ENCODE measurements around the gene OR4C3.
"Not testable (repeated sequence)": the region's sequence is repeated elsewhere in the genome, so short reads cannot be mapped to it uniquely, and the experiment has no call there.

DNA sequence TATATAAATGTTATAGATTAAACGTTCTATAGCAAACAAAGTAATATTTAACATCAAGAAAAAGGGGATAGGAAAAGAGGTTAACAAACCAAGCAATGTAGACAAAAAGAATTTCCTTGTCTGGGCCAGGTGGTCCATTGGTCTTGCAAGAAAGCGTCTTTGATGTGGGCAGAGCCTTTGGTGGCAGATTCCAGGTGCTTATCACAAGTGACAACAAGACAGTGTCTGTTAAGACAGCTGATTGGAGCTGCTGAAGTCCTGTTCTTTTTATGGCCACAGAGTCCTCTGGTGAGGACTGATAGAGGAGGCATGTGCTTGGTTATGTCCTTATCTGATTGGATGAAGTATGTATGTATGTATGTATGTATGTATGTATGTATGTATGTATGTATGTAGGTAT, 36.6 kb downstream of the OR4C3 start:
- TF ChIP-seq, protein P1, sequence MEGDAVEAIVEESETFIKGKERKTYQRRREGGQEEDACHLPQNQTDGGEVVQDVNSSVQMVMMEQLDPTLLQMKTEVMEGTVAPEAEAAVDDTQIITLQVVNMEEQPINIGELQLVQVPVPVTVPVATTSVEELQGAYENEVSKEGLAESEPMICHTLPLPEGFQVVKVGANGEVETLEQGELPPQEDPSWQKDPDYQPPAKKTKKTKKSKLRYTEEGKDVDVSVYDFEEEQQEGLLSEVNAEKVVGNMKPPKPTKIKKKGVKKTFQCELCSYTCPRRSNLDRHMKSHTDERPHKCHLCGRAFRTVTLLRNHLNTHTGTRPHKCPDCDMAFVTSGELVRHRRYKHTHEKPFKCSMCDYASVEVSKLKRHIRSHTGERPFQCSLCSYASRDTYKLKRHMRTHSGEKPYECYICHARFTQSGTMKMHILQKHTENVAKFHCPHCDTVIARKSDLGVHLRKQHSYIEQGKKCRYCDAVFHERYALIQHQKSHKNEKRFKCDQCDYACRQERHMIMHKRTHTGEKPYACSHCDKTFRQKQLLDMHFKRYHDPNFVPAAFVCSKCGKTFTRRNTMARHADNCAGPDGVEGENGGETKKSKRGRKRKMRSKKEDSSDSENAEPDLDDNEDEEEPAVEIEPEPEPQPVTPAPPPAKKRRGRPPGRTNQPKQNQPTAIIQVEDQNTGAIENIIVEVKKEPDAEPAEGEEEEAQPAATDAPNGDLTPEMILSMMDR (IDR thresholded peaks at IDR 0.05), result not testable (repeated sequence)
- not testable (repeated sequence) for TF ChIP-seq EZH2 (IDR thresholded peaks at IDR 0.05)

Measured in neural progenitor cell (in vitro differentiated cells).